ENCODE measurements around the gene SETD7. TPM values are rescaled to one million over a fixed set of nuclear protein-coding genes. Genes with fewer than 3 reads are reported as not detected.

The SETD7 gene
- total and polyA plus RNA-seq, 2 of the 8 experiments (the other 6 are each of a cell fraction or from before 2014, with no cell fraction given), result 1.5 to 4.6 TPM

DNA sequence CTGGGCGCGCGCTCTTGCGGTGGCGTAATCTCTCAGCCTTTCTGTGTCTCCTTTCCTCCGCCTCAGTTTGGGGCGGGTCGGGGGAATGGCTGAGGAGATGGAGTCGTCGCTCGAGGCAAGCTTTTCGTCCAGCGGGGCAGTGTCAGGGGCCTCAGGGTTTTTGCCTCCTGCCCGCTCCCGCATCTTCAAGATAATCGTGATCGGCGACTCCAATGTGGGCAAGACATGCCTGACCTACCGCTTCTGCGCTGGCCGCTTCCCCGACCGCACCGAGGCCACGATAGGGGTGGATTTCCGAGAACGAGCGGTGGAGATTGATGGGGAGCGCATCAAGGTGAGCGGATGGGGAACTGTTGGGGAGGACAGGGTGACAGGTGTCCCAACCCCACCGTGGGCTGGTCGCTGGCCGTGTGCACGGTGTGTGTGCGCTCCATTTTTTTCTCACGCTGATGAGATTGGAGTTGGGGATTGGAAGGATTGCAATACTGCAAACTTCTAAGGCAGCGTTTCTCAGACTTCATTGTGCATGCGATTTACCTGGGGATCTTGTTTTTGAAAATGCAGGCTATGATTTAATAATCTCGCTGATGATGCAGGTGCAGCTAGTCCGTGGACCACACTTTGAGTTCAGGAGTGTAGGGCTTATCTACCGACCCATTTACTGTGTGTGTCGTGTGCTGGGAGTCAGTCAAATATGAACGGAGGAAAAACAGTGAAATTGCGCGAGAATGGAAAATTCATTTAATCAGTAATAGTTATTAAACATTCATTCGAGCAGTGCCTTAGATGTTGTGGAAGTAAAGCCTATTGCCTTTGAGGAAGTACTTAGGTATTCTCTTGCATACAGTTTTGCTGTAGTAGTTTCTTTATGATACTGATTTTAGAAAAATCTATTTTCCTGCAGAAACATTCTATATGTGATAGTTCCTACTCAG, 101.6 kb downstream of the SETD7 start, which contains the start of gene RAB33B (continued):
- peak; percentile 17 for TF ChIP-seq KDM4A (IDR thresholded peaks at IDR 0.05; ENCODE audit: low read depth, low read length, severe bottlenecking)
- TF ChIP-seq SP4 (IDR thresholded peaks at IDR 0.05; ENCODE audit: low read length), result no peak
- TF ChIP-seq YY1 (IDR thresholded peaks at IDR 0.05; ENCODE audit: low read depth, low read length), result no peak
- TF ChIP-seq JUND (IDR thresholded peaks at IDR 0.05; ENCODE audit: low read length), result no peak
- TF ChIP-seq TEAD4 (IDR thresholded peaks at IDR 0.05; ENCODE audit: low read depth, low read length), result no peak
- TF ChIP-seq CHD2 (IDR thresholded peaks at IDR 0.05; ENCODE audit: low read length), result no peak

Measured in H1 (cell line).